HG02943 (cell line): ENCODE data around the gene FCGR1A.
"Not testable (repeated sequence)": the region's sequence is repeated elsewhere in the genome, so short reads cannot be mapped to it uniquely, and the experiment has no call there.

ENCODE experiments used
- ATAC-seq: cut with Tn5 transposase; IDR thresholded peaks from one replicate; pipeline ENCODE4 v1.9.1; 2021; ENCODE audit warnings: mild to moderate bottlenecking, low read depth, moderate library complexity; ENCODE audit not compliant: unreplicated experiment

Gene FCGR1A

DNA sequence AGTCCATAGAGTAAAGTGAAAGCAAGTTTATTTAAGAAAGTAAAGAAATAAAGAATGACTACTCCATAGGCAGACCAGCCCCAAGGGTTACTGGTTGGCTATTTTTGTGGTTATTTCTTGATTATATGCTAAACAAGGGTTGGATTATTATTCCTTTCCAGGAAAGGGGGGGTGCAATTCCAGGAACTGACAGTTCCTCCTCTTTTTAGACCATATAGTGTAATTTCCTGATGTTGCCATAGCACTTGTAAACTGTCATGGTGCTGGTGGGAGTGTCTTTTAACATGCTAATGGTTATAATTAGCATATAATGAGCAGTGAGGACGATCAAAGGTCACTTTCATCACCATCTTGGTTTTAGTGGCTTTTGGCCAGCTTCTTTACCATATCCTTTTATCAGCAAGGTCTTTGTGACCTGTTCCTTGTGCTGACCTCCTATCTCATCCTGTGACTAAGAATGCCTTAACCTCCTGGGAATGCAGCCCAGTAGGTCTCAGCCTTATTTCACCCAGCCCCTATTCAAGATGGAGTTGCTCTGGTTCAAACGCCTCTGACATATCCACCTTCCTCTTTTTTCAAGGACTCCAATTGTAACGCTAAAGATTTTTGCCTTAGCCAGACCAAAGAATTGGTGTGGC is 6.9 kb upstream of the FCGR1A start:
- not testable (repeated sequence) for ATAC-seq

GRCh38 chr1:149777084-149777483 is 5.4 kb upstream of the FCGR1A start:
- ATAC-seq: not testable (repeated sequence)

DNA sequence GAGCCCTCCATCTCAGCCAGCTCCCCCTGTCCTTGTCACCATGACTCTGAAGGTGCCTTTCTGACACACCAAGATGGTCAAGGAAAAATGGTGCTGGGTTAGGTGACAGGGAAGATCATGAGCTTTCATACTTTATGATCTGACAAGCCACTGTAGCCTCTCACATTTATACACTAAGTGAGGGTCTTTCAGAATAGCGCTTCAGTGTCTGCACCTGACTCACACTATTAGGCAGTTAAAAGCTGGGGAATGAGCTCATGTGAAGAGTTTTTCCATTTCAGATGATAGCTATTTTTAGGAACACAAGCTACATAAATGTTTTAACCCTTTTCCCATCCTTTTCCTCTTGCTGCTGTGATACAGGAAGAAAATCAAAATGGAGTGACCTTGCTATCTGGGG is 4.2 kb upstream of the FCGR1A start:
- not testable (repeated sequence) for ATAC-seq

DNA sequence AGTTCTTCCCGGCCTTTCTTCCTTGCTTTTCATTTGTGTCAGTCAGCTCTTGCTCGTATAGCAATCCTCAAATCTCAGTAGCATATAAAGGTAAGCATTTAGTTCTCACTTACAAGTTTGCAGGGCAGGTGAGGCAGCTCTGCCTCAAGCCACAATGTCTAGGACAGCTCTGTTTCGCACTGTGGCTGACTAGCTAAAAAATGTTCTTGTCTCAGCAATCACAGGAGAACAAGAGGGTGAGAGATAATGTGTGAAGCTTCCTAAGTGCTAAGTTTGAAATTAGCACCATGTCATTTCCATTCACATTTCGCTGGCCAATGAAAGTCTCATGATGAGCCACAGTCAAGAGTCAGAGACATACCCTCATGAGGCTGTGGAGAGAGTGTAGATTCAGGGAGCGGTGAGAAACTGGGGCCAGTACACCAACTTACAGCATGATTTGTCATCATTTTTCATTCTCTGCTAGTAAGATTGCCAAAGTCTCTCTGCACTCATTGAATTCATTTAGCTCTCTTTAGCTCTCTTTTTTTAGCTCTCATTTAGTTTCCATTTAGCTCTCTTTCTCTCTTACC is 995 bp upstream of the FCGR1A start:
- not testable (repeated sequence) for ATAC-seq

DNA sequence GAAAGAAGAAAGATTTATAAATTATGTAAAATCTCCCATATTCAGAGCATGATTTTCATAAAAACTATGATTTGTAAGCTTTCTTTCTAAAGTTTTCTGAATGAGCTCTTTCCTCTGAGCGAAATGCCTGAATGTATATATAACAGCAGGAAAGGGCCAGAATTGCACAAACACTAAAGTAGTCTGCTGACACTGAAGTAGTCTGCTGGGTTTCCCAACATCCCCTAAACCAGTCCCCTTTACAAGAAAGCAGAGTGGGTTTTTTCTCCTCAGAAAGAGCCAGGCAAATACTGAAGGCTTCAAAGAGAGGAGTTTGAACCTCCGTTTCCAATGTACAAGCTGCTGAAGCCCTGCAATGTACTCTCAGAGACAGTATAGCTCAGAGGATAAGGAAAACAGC is 795 bp downstream of the FCGR1A start:
- not testable (repeated sequence) for ATAC-seq

DNA sequence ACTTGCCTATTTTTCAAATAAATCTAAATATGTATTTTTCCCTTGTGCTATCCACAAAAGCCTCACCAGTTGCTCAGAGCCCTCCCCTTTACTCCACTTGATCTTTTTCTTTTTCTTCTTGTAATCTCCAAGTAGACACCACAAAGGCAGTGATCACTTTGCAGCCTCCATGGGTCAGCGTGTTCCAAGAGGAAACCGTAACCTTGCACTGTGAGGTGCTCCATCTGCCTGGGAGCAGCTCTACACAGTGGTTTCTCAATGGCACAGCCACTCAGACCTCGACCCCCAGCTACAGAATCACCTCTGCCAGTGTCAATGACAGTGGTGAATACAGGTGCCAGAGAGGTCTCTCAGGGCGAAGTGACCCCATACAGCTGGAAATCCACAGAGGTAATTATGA is 1.4 kb downstream of the FCGR1A start:
- not testable (repeated sequence) for ATAC-seq

DNA sequence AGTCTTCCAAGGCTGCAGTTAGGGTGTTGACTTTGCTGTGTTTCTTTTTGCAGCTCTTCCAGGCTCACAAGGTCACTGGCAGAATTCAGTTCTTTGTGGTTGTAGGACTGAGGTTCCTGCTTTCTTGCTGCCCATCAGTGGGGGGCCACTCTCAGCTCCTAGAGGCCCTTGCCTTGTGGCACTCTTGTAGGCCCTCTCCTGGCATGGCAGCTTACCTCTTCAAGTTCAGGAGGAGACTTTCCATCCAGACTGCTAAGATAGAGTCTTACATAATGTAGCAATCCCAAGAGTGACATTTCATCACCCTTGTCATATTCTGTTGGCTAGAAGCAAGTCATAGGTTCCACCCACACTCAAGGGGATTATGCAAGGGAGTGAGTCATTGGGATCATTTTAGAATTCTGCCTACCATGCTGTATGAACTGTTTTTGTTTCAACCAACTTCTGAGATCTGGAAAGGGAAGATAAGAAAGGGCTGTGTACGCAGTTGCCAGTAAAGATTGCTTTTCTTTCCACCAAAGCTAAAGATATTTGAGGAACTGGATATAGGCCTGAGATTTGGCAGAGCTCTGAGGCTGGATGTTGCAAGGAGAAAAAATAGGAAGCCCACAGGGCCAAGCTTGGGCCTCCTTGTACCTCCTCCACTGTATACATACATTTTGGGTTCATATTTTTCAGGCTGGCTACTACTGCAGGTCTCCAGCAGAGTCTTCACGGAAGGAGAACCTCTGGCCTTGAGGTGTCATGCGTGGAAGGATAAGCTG is 5.4 kb downstream of the FCGR1A start:
- ATAC-seq: not testable (repeated sequence)

- peak; percentile 64 for ATAC-seq
Observed at GRCh38 chr1:149792502-149792901, 10.0 kb downstream of the FCGR1A start.

GRCh38 chr1:149792912-149793515 is 10.5 kb downstream of the FCGR1A start:
- ATAC-seq: peak; percentile 73

- not testable (repeated sequence) for ATAC-seq
Observed at GRCh38 chr1:149793885-149794284, 11.4 kb downstream of the FCGR1A start.

- ATAC-seq: not testable (repeated sequence)
Observed at GRCh38 chr1:149801628-149802027, 19.1 kb downstream of the FCGR1A start.

GRCh38 chr1:149804417-149805080 is 22.1 kb downstream of the FCGR1A start:
- not testable (repeated sequence) for ATAC-seq

DNA sequence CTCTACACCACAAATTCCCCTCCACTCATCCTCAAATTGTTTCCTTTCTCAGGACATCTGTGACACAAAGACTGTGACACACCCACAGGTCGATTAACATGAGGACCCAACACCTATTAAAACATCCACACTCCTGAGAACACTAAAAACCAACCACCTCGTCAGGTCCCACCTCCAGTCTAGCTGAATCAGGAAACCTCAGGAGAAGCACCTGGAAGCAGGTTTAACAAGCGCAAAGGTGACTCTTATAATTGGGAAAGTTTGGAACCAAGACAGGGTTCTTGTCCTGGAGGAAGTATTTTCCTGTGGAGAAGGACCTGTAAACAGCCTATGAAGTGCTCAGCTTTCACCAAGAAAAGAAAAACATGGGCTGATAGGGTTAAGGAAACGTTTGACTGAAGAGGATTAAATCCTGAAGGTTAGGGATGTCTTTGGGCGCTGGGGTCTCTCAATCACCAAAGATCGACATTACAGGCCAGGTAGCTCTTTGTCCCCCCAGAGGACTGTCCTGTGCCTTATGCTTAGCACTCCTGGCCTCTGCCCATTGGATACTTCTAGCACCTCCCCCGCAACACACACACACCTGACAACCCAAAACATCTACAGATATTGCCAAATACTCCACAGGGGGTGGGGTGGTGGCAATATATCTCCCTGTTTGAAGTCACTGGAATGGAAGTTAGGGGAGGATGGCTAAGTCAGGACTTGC is 28.4 kb downstream of the FCGR1A start:
- ATAC-seq: not testable (repeated sequence)

DNA sequence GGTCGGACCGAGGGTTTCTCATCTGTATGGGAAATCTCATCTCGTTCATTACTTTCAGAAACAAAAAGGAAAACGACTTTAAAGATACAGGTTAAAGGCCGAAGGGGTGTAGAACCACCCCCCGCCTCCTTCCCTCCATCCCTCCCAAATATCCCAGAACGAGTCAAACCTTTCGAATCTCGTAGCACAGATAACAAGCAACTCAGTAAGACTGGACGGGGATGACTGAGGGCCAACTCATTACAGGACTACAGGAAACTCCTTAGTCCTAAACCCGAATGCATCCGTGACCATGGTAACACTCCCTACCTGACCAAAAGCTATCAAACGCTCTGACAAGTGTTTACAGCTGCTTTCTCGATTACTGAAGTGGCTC is 29.0 kb downstream of the FCGR1A start:
- ATAC-seq: peak; percentile 11

DNA sequence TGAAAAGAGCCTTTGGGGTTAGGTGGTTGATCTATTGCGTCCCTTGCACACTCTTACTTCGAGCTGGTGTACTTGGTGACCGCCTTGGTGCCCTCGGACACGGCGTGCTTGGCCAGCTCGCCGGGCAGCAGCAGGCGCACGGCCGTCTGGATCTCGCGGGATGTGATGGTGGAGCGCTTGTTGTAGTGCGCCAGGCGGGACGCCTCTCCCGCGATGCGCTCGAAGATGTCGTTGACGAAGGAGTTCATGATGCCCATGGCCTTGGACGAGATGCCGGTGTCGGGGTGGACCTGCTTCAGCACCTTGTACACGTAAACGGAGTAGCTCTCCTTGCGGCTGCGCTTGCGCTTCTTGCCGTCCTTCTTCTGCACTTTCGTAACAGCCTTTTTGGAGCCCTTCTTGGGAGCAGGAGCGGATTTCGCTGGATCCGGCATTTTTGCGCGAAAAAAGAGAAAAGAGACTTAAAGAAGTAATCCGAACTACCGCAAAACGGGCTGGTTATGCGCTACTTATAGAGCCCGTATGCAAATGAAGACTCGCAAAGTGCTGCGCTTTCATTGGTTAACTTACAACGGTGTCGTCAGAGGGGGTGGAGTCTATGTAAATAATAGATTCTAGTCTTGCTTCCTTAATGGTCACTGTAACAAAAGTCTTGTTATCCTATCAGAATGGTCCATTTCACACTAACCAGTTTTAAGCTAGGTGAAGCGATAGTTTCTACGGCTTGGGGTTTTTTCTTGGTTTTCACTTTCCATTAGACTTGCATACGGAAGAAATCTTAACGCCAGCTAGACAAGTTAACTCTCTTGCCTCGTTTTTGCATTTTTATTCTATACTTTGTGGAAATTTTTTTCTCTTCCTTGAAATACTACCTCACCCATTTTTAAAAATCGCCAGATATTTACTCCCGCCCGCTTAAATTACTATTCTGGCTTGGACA is 29.7 kb downstream of the FCGR1A start:
- ATAC-seq: peak; percentile 79

GRCh38 chr1:149812893-149813801 is 30.7 kb downstream of the FCGR1A start:
- not testable (repeated sequence) for ATAC-seq

GRCh38 chr1:149820387-149820786 is 37.9 kb downstream of the FCGR1A start:
- ATAC-seq: not testable (repeated sequence)

DNA sequence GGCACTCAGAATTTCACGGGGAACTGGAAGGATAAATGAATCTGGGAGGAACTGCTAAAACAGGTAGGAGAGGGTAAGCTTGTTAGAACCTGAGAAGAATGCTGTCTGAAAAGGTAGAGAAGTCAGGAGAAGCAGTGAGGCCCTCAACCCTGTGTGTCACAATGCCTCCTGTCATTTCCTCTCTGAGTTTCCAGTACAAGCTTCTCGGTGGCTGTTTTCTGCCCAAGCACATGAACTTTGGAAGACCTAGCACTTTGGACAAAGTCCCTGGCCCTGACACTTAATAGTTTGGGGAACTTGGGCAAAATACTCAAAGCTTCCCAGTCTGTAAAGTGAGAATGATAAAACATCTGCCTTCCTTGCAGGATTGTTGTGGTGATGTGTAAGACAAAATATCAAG is 44.1 kb downstream of the FCGR1A start:
- ATAC-seq: not testable (repeated sequence)
